ENCODE measurements around the gene EMC7.
A peak's percentile ranks its signal among the peaks of the same experiment; 100 is the strongest.

The EMC7 gene

GRCh38 chr15:34070003-34070402, 31.7 kb downstream of the EMC7 start:
- H3K9me2 ChIP-seq (replicated peaks; ENCODE audit: control insufficient read depth, low read length), result no peaks in the 10 kb centered on the region
- no peak overlapping the region for H3K4me2 ChIP-seq (ENCODE audit: low read length)
- H3K36me3 ChIP-seq (ENCODE audit: control insufficient read depth, low read length), result no peaks in the 10 kb centered on the region
- no peak overlapping the region for H3K4me3 ChIP-seq (ENCODE audit: low read length)
- no peaks in the 10 kb centered on the region for H4K20me1 ChIP-seq (ENCODE audit: control insufficient read depth, insufficient read depth, low read depth, low read length)
- no peaks in the 10 kb centered on the region for H3K9me3 ChIP-seq (ENCODE audit: control insufficient read depth, insufficient read depth, low read length)
- no peaks in the 10 kb centered on the region for H3F3A ChIP-seq (ENCODE audit: control insufficient read depth, insufficient read depth)
- peaks cover 11% of the 10 kb centered on the region for H3K4me1 ChIP-seq (ENCODE audit: control insufficient read depth, low read length)
- no peaks in the 10 kb centered on the region for H3K27me3 ChIP-seq (ENCODE audit: control insufficient read depth, low read length)
- TF ChIP-seq, protein P1, sequence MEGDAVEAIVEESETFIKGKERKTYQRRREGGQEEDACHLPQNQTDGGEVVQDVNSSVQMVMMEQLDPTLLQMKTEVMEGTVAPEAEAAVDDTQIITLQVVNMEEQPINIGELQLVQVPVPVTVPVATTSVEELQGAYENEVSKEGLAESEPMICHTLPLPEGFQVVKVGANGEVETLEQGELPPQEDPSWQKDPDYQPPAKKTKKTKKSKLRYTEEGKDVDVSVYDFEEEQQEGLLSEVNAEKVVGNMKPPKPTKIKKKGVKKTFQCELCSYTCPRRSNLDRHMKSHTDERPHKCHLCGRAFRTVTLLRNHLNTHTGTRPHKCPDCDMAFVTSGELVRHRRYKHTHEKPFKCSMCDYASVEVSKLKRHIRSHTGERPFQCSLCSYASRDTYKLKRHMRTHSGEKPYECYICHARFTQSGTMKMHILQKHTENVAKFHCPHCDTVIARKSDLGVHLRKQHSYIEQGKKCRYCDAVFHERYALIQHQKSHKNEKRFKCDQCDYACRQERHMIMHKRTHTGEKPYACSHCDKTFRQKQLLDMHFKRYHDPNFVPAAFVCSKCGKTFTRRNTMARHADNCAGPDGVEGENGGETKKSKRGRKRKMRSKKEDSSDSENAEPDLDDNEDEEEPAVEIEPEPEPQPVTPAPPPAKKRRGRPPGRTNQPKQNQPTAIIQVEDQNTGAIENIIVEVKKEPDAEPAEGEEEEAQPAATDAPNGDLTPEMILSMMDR (IDR thresholded peaks at IDR 0.05; ENCODE audit: low read depth, low read length, poor library complexity, severe bottlenecking), result no peak
- TF ChIP-seq EZH2phosphoT487 (IDR thresholded peaks at IDR 0.05; ENCODE audit: borderline replicate concordance, low read length), result no peak
- no peaks in the 10 kb centered on the region for H3K79me2 ChIP-seq (ENCODE audit: control insufficient read depth, low read length)
- no peak overlapping the region for H3K27ac ChIP-seq (ENCODE audit: low read depth, low read length)

DNA sequence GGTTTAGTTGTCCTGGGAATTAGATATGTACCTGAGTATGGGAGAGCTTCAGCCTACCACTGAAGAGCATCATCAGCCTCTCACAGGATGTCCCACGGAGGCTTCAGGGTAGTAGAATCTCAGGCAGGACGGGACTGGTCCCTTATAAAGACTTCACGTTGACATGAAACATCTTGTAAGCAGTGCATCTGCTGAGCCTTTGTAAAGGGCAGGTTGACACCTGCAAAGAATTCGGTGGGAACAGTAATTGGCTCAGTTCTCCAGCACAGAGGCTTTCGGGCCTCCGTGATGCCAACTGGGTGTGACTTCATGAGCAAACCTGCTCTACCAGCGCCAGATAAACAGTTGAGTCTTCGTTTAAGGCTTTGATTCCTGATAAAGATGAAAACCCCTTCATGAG, 35.7 kb downstream of the EMC7 start:
- peaks cover 13% of the 10 kb centered on the region for H3K4me1 ChIP-seq (ENCODE audit: control insufficient read depth, low read length)
- H3K36me3 ChIP-seq (ENCODE audit: control insufficient read depth, low read length), result no peaks in the 10 kb centered on the region
- no peaks in the 10 kb centered on the region for H4K20me1 ChIP-seq (ENCODE audit: control insufficient read depth, insufficient read depth, low read depth, low read length)
- H3F3A ChIP-seq (ENCODE audit: control insufficient read depth, insufficient read depth), result no peaks in the 10 kb centered on the region
- H3K4me2 ChIP-seq (ENCODE audit: low read length), result no peak overlapping the region
- H3K9me2 ChIP-seq (replicated peaks; ENCODE audit: control insufficient read depth, low read length), result no peaks in the 10 kb centered on the region
- H3K27ac ChIP-seq (ENCODE audit: low read depth, low read length), result 0 out of 2 replicates have a peak overlapping the region, but pooled peaks have one; percentile 0
- H3K4me3 ChIP-seq (ENCODE audit: low read length), result no peak overlapping the region
- TF ChIP-seq, protein P1 (IDR thresholded peaks at IDR 0.05; ENCODE audit: low read depth, low read length, poor library complexity, severe bottlenecking), result no peak
- no peak for TF ChIP-seq EZH2phosphoT487 (IDR thresholded peaks at IDR 0.05; ENCODE audit: borderline replicate concordance, low read length)
- H3K27me3 ChIP-seq (ENCODE audit: control insufficient read depth, low read length), result no peaks in the 10 kb centered on the region
- H3K79me2 ChIP-seq (ENCODE audit: control insufficient read depth, low read length), result no peaks in the 10 kb centered on the region
- H3K9me3 ChIP-seq (ENCODE audit: control insufficient read depth, insufficient read depth, low read length), result no peaks in the 10 kb centered on the region

DNA sequence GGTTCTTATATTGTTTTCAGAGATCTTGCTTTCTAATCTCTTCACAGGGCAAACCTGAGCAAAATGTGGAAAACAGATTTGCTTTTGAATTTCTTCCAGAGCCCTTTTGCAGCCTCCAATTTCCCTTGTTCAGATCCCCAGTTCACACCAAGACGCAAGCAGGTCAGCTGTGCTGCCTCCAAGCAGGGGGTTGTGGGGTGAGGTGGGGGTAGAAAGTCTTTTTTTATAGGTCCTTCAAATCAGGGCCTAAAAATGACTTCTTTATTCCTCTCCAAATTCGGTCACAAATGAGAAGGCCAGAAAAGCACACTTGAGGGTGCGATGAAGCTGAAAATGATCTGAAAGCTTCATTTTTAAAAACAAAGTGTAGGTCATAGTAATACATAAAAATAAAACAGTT, 36.4 kb downstream of the EMC7 start:
- no peaks in the 10 kb centered on the region for H3K27me3 ChIP-seq (ENCODE audit: control insufficient read depth, low read length)
- H3F3A ChIP-seq (ENCODE audit: control insufficient read depth, insufficient read depth), result no peaks in the 10 kb centered on the region
- peaks cover 13% of the 10 kb centered on the region for H3K4me1 ChIP-seq (ENCODE audit: control insufficient read depth, low read length)
- H3K9me3 ChIP-seq (ENCODE audit: control insufficient read depth, insufficient read depth, low read length), result no peaks in the 10 kb centered on the region
- H4K20me1 ChIP-seq (ENCODE audit: control insufficient read depth, insufficient read depth, low read depth, low read length), result no peaks in the 10 kb centered on the region
- H3K36me3 ChIP-seq (ENCODE audit: control insufficient read depth, low read length), result no peaks in the 10 kb centered on the region
- H3K4me2 ChIP-seq (ENCODE audit: low read length), result 0 out of 2 replicates have a peak overlapping the region, but pooled peaks have one; percentile 9
- H3K9me2 ChIP-seq (replicated peaks; ENCODE audit: control insufficient read depth, low read length), result no peaks in the 10 kb centered on the region
- TF ChIP-seq, protein P1 (IDR thresholded peaks at IDR 0.05; ENCODE audit: low read depth, low read length, poor library complexity, severe bottlenecking), result no peak
- TF ChIP-seq EZH2phosphoT487 (IDR thresholded peaks at IDR 0.05; ENCODE audit: borderline replicate concordance, low read length), result no peak
- no peak overlapping the region for H3K4me3 ChIP-seq (ENCODE audit: low read length)
- no peaks in the 10 kb centered on the region for H3K79me2 ChIP-seq (ENCODE audit: control insufficient read depth, low read length)
- H3K27ac ChIP-seq (ENCODE audit: low read depth, low read length), result 0 out of 2 replicates have a peak overlapping the region, but pooled peaks have one; percentile 0

Measured in DOHH2 (cell line).